HepG2 (cell line): ENCODE data around the gene GATD1. TPM values are rescaled to one million over a fixed set of nuclear protein-coding genes. Genes with fewer than 3 reads are reported as not detected.
A peak's percentile ranks its signal among the peaks of the same experiment; 100 is the strongest.

Experiments used
- ATAC-seq: fragments of 200-7000 bp; cut with Tn5 transposase; 3 replicates; pipeline ENCODE4 v1.9.1; 2020; ENCODE audit warnings: mild to moderate bottlenecking, moderate library complexity
- BruUV-seq: library from RNA; stranded (reverse); fragments of 400-500 nt; replicated peaks from 2 replicates; lab custom pipeline; 2021; lab: Mats Ljungman, UMichigan
- CTCF ChIA-PET: fragments of 300-600 bp; formaldehyde crosslinking; extraction: SDS; loops from one replicate; lab custom pipeline; 2021; ENCODE audit warnings: low total read pairs, inconsistent platforms, low intra/inter-chr PET ratio; lab: Yijun Ruan, JAX
- POLR2A ChIA-PET: fragments of 350-600 bp; sonication (Branson Sonifier 250); formaldehyde crosslinking; loops from one replicate; lab custom pipeline; 2020; ENCODE audit warnings: antibody characterized with exemption, inconsistent platforms; lab: Yijun Ruan, JAX
- DNase-seq: peaks from one replicate; pipeline ENCODE4 v3.0.0-alpha.2; 2015; ENCODE audit warnings: low spot score
- FAIRE-seq: peaks from 3 replicates; lab custom pipeline; 2011; peaks lifted over from hg19 to GRCh38; lab: Jason Lieb, UNC
- H2AFZ ChIP-seq: one replicate; pipeline ENCODE4 v1.6.1; 2011; ENCODE audit warnings: low read length, inconsistent platforms
- H3K27ac ChIP-seq: fragments of 300-600 bp; 3 replicates; pipeline ENCODE4 v1.8.0; 2011; ENCODE audit warnings: mixed run types, mild to moderate bottlenecking, mixed read lengths, low read length, inconsistent platforms; ENCODE audit not compliant: insufficient read depth; ENCODE audit errors: extremely low read length
- H3K27me3 ChIP-seq, 2 experiments: fragments of 200-600 bp in 1 of 2; 2 replicates in 1 of 2; 3 replicates in 1 of 2; pipeline versions ENCODE4 v1.6.0 to v1.8.0; 2011; ENCODE audit warnings: low read length in 2 of 2, mild to moderate bottlenecking in 2 of 2, moderate library complexity in 2 of 2, inconsistent platforms in 1 of 2; ENCODE audit not compliant: insufficient read depth in 2 of 2, control insufficient read depth in 1 of 2
- H3K36me3 ChIP-seq, 2 experiments: fragments of 200-600 bp in 1 of 2; replicated peaks in 1 of 2; 2 replicates in 1 of 2; 3 replicates in 1 of 2; pipeline versions ENCODE4 v1.5.1 to v1.8.0; 2011; ENCODE audit warnings: low read length in 2 of 2, inconsistent platforms in 1 of 2; ENCODE audit not compliant: insufficient read depth in 2 of 2, control insufficient read depth in 1 of 2
- H3K4me1 ChIP-seq: 2 replicates; pipeline ENCODE4 v1.5.1; 2012; ENCODE audit warnings: low read length, inconsistent platforms; ENCODE audit not compliant: insufficient read depth
- H3K4me2 ChIP-seq: 2 replicates; pipeline ENCODE4 v1.6.0; 2011; ENCODE audit warnings: low read depth, low read length, inconsistent platforms
- H3K4me3 ChIP-seq, 3 experiments: fragments of 200-600 bp in 1 of 3; sonication (generic), shearing (Covaris generic) in 1 of 3; replicated peaks in 1 of 3; 2 replicates each; pipeline ENCODE4 v1.5.1; 2011 to 2016; ENCODE audit warnings: low read length in 3 of 3, inconsistent platforms in 2 of 3, low read depth in 2 of 3, mild to moderate bottlenecking in 2 of 3, control low read depth in 1 of 3, mixed read lengths in 1 of 3; ENCODE audit not compliant: insufficient read depth in 1 of 3
- H3K79me2 ChIP-seq: one replicate; pipeline ENCODE4 v1.6.1; 2011; ENCODE audit warnings: low read length, inconsistent platforms; ENCODE audit not compliant: insufficient read depth
- H3K9ac ChIP-seq: 2 replicates; pipeline ENCODE4 v1.6.0; 2011; ENCODE audit warnings: mild to moderate bottlenecking, low read depth, low read length, inconsistent platforms; ENCODE audit not compliant: insufficient read depth
- H3K9me3 ChIP-seq: 2 replicates; pipeline ENCODE4 v1.5.1; 2012; ENCODE audit warnings: mild to moderate bottlenecking, low read length
- H4K20me1 ChIP-seq: 2 replicates; pipeline ENCODE4 v1.6.0; 2011; ENCODE audit warnings: inconsistent platforms, mild to moderate bottlenecking, low read length, moderate library complexity; ENCODE audit not compliant: insufficient read depth
- AGO2 ChIP-seq: fragments of 200-400 bp; formaldehyde crosslinking; optimal IDR thresholded peaks from 2 replicates; pipeline ENCODE3; 2017; ENCODE audit warnings: mild to moderate bottlenecking, low read depth, low read length, moderate library complexity
- AKAP8 ChIP-seq: sonication (generic); formaldehyde crosslinking; IDR thresholded peaks from 2 replicates; pipeline ENCODE4 v1.5.1; 2020; ENCODE audit warnings: mild to moderate bottlenecking, missing genetic modification reagents
- ATRX ChIP-seq: sonication (generic); formaldehyde crosslinking; IDR thresholded peaks from 2 replicates; pipeline ENCODE4 v1.4.0; 2020; ENCODE audit warnings: missing genetic modification reagents, borderline replicate concordance
- CC2D1A ChIP-seq: sonication (generic); formaldehyde crosslinking; IDR thresholded peaks from 2 replicates; pipeline ENCODE4 v1.8.1; 2023; ENCODE audit warnings: mild to moderate bottlenecking, missing genetic modification reagents
- SMAD1 ChIP-seq: sonication (generic); formaldehyde crosslinking; IDR thresholded peaks from 2 replicates; pipeline ENCODE4 v1.4.0; 2020; ENCODE audit warnings: missing genetic modification reagents, low read depth, mild to moderate bottlenecking, borderline replicate concordance
- TBP ChIP-seq: sonication (generic); formaldehyde crosslinking; IDR thresholded peaks from 2 replicates; pipeline ENCODE4 v1.5.0; 2020; ENCODE audit warnings: missing genetic modification reagents
- ZNF263 ChIP-seq: sonication (generic); formaldehyde crosslinking; IDR thresholded peaks from 2 replicates; pipeline ENCODE4 v1.4.0; 2020; ENCODE audit warnings: missing genetic modification reagents
- ZNF724P ChIP-seq: sonication (generic); formaldehyde crosslinking; IDR thresholded peaks from 2 replicates; pipeline ENCODE4 v1.8.0; 2022; ENCODE audit warnings: missing genetic modification reagents, borderline replicate concordance
- WGBS: methylation state at CpG from one replicate; pipeline ENCODE4 v1.1.6; 2017; ENCODE audit warnings: low lambda C conversion rate; 5-methylcytosine and 5-hydroxymethylcytosine counted together
- in situ Hi-C: cut with HindIII; loops from 2 replicates; pipeline ENCODE4 v1.10.0; 2017; ENCODE audit warnings: low pct_unique_long_range_greater_than_20kb; ENCODE audit not compliant: extremely low pct_ligation_motif_present
- intact Hi-C: fragments of 100-400 bp; cut with micrococcal nuclease; formaldehyde crosslinking; loops from one replicate; pipeline ENCODE4 v1.10.0; 2022; ENCODE audit not compliant: unreplicated experiment
- polyA plus RNA-seq, 8 experiments: library from polyadenylated mRNA; depleted of rRNA in 3 of 8; stranded (reverse) in 7 of 8; unstranded in 1 of 8; fragments of >200 nt; fragmentation: Illumina TruSeq in 4 of 8; extraction: Trizol in 4 of 8; gene quantifications; 2 replicates each; pipeline versions ENCODE4 v1.2.1 to v1.2.3, GENCODE V29; 2011 to 2016; ENCODE audit warnings: low read depth in 4 of 8, missing spikeins in 1 of 8, mixed read lengths in 1 of 8; ENCODE audit not compliant: insufficient read depth in 1 of 8
- total RNA-seq, 5 experiments: library from RNA; depleted of rRNA; stranded (reverse); fragments of >200 nt; fragmentation: Illumina TruSeq; extraction: Trizol; gene quantifications; 2 replicates each; pipeline ENCODE4 v1.2.3, GENCODE V29; 2016; ENCODE audit warnings: low read depth in 1 of 5
- TF ChIP-seq, protein P1 (sequence below): sonication (generic); formaldehyde crosslinking; IDR thresholded peaks from 2 replicates; pipeline ENCODE4 v1.5.0; 2020; ENCODE audit warnings: missing genetic modification reagents, mild to moderate bottlenecking, borderline replicate concordance

GATD1 gene
- total and polyA plus RNA-seq, 2 of the 13 experiments (the other 11 are each of a cell fraction or from before 2014, with no cell fraction given): 31.3 to 60.5 TPM

DNA sequence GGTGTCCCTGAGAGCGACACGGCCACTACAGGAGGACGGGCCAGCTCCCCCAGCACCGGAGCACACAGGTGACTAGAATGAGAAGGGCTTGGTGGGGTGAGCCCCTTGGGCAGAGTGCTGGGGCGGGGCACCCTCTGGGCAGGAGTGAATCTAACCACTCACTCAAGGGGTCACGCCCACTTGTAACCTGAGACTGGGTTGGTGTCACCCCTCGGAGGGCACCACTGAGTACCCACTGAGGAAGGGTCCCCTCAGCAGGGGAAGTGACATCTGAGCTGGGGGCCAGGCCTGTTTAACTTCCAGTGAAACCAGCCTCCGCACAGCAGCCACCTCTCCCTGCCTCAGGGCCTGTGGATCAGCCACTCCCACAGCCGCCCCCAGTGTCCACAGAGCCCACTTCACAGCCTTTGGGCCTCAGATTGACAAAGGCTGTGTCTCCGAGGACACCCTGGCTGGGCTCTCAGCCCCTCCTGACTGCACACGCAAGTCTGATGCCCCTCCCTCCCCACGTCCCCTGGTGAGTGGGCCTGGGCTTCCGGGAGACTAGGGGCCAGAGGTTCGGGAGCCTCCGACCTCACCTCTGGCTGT lies 5.6 kb downstream of the GATD1 start:
- Histone ChIP-seq H3K27ac (no peak overlapping the region), H3K4me1 (peaks cover 40% of the 10 kb centered on the region), H3K4me3 (no peak overlapping the region), H3K9me3 (no peaks in the 10 kb centered on the region), H2AFZ (no peak overlapping the region), H3K9ac (no peak overlapping the region), H3K79me2 (peaks cover 30% of the 10 kb centered on the region), H3K36me3 (peaks cover 20 to 38% of the 10 kb centered on the region in 2 experiments; a peak in 4 of 5 replicates), H4K20me1 (peaks cover 6% of the 10 kb centered on the region), H3K27me3 (no peaks in the 10 kb centered on the region), H3K4me2 (no peak overlapping the region)
- ATAC-seq (peak; percentile 2; the same call in 1 of the 3 replicates), DNase-seq (no peak), FAIRE-seq (no peak)
- intact Hi-C loops (no loop called here), in situ Hi-C loops (no loop called here)
- ChIA-PET CTCF (no interaction called here), POLR2A (no interaction called here)
- WGBS: 95% methylated on average over 7 of the region's 15 CpGs
- BruUV-seq: no TSS peak
- 0 out of 2 replicates have a peak, but pooled peaks have one; percentile 18 for TF ChIP-seq AKAP8
- peak; percentile 78; the same call in 1 of the 2 replicates for TF ChIP-seq ZNF263
- TF ChIP-seq ATRX (CRISPR knock-in tag): no peak

DNA sequence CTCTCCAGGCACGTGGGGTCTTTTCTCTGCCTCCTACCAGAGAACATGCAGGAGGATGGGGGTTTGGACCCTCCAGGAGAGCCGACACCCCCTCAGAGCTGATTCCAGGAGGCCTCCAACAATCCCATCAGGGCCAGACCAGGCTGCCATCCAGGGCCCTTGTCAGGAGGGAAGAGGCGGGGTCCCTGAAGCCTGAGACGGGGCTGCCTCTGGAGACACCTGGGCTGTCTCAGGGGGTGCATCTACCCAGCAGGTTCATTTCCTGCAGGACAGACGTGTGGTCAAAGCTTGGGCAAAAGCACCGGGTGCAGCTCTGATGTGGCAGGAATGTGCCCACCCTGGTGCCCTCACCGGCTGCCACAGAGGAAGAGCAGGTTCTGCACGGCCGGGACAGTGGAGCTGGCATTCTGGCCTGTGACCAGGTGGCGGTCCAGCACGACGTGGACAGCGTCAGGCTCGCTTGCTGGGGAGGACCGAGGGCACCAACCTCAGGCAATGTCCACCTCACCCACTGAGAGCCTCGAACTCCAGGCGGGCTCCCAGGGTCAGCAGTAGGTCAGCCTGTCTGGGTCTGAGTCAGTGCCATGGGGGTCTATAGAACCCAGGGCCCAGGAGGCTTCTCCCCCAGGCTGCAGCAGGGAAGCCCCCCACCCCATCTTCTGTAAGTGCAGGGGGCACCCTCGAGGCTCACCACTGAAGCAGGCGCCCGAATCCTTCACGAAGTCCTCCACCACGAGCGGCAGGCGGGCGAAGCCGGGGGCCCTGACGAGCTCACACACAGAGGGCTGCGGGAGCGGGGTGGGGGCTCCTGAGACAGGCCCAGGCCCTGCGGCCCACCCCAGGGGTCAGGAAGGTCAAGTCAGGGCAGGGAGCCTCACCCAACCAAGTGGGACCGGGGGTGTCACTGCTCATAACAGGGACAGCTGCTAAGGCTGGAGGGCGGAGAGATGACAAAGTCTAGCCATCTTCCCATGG lies 6.4 kb downstream of the GATD1 start:
- H3K79me2 ChIP-seq: peaks cover 22% of the 10 kb centered on the region
- 98% methylated on average over 20 of the region's 32 CpGs for WGBS
- TF ChIP-seq, protein P1, sequence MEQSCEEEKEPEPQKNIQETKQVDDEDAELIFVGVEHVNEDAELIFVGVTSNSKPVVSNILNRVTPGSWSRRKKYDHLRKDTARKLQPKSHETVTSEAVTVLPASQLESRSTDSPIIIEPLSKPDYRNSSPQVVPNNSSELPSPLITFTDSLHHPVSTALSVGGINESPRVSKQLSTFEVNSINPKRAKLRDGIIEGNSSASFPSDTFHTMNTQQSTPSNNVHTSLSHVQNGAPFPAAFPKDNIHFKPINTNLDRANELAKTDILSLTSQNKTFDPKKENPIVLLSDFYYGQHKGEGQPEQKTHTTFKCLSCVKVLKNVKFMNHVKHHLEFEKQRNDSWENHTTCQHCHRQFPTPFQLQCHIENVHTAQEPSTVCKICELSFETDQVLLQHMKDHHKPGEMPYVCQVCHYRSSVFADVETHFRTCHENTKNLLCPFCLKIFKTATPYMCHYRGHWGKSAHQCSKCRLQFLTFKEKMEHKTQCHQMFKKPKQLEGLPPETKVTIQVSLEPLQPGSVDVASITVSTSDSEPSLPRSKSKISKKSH (CRISPR knock-in tag): no peak
- no peak for TF ChIP-seq ZNF724P (CRISPR knock-in tag)
- TF ChIP-seq CC2D1A (CRISPR knock-in tag): no peak
- peak; percentile 81 for TF ChIP-seq AGO2
- TF ChIP-seq AKAP8: 0 out of 2 replicates have a peak, but pooled peaks have one; percentile 4
- no peak for TF ChIP-seq SMAD1 (CRISPR knock-in tag)
- no peak for TF ChIP-seq TBP (CRISPR knock-in tag)

More for the DNA sequence above, 6.4 kb downstream of the GATD1 start:
- Histone ChIP-seq H4K20me1 (peaks cover 6% of the 10 kb centered on the region), H3K9me3 (no peaks in the 10 kb centered on the region), H3K27me3 (no peaks in the 10 kb centered on the region), H3K4me1 (peaks cover 34% of the 10 kb centered on the region), H3K4me2 (no peak overlapping the region), H3K4me3 (no peak overlapping the region), H2AFZ (no peak overlapping the region), H3K36me3 (peaks cover 21 to 43% of the 10 kb centered on the region in 2 experiments; a peak in 4 of 5 replicates), H3K9ac (no peak overlapping the region), H3K27ac (peak overlapping the region; percentile 50)
- in situ Hi-C loops (no loop called here), intact Hi-C loops (no loop called here)
- POLR2A ChIA-PET: no interaction called here
- no TSS peak for BruUV-seq
- CTCF ChIA-PET: no interaction called here
- ATAC-seq (peak; percentile 3; the same call in 2 of the 3 replicates), DNase-seq (no peak), FAIRE-seq (no peak)
